GM12874 (cell line): ENCODE results near the gene PTPRG.
A peak's percentile ranks its signal among the peaks of the same experiment; 100 is the strongest.

Experiments used
- TF ChIP-seq, protein P1 (sequence below): IDR thresholded peaks from 2 replicates; pipeline ENCODE4 v1.5.1; 2011; ENCODE audit warnings: low read depth, mild to moderate bottlenecking, control low read depth, low read length, moderate library complexity; ENCODE audit not compliant: insufficient read depth

The PTPRG gene

DNA sequence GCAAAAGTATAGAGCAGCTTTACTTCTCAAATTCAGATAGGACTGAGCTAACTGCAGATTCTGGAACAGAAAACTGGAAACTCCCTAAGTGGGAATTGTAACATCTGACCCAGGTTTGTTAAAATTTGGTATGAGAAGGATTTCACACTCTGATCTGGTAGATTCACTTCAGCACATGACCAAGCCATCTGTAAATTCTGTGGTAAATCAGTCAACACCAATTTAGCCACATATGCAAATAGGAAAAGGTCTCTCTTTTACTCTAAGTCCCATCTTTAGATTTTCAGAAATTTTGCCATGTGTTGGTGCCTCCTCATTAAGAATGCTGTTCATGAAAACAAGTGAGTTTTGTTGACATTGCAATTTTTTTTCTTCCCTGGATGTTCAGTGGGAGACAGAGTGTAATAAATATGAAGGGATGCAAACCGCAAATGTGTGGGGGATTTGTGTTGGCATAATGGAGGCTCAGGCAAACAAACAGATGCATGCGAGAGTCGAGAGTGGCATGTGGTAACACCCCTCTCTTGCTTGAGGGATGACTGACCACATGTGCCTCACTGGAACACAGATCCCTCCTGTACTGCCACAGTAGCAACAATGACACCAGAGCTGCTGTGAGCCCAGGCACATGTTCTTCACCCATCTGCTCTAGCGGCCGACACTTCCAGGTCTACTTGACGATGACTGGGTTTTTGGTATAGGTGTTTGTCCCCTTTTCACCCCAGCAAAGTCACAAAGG is 665.4 kb downstream of the PTPRG start:
- TF ChIP-seq, protein P1, sequence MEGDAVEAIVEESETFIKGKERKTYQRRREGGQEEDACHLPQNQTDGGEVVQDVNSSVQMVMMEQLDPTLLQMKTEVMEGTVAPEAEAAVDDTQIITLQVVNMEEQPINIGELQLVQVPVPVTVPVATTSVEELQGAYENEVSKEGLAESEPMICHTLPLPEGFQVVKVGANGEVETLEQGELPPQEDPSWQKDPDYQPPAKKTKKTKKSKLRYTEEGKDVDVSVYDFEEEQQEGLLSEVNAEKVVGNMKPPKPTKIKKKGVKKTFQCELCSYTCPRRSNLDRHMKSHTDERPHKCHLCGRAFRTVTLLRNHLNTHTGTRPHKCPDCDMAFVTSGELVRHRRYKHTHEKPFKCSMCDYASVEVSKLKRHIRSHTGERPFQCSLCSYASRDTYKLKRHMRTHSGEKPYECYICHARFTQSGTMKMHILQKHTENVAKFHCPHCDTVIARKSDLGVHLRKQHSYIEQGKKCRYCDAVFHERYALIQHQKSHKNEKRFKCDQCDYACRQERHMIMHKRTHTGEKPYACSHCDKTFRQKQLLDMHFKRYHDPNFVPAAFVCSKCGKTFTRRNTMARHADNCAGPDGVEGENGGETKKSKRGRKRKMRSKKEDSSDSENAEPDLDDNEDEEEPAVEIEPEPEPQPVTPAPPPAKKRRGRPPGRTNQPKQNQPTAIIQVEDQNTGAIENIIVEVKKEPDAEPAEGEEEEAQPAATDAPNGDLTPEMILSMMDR: no peak

DNA sequence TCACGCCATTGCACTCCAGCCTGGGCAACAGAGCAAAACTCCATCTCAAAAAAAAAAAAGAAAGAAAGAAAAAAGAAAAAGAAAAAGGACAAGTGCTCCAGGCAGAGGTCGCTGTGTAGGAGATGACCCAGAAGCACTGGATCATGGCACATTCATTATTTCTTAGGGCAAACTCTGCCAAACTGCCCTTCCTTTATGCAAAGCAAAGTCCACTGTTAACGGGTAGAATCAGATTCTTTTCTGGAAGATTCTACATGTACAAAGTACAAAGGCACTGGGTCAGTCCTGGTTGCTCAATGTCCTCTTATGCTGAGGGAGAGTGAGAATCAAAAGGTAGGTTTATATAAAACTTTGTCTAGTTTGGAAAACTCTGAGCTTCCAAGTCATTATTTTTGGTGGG is 667.1 kb downstream of the PTPRG start:
- TF ChIP-seq, protein P1: no peak

DNA sequence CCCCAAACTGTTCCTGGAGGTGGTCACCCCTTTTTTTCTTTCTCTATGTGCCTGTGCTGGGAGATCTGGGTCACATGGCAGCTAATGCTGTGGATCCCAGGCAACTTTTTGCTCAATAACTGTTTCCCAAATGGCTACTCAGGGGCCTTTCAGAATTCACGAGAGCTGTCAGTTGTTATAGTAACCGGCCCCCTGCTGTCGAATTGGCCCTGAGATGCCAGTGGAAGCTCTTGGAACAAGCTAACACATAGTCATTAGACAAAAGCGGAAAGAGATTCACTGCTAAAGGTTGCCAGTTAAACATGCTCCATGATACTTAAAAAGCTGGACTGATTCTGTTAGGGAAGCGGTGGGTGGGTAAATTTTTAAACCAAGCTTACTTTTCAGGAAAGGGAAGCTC is 667.8 kb downstream of the PTPRG start:
- TF ChIP-seq, protein P1: no peak

DNA sequence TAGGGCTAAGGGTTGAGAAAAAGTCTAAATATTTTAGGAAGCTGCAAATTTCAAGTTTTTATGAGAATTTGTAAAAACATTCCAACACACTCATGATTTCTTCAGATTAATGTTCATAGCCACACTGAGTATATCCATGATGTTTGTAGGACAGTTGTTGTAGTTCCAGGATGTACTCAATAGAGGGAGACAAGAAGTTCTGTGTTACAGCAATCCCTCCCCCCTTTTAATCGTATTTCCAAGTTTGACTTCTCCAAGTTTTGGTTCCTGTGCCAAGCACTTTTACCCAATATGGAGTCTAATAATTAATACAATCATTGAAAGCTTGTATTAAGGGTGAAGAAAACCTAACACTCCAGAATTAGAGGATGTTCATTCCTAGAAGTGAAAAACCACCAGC is 668.5 kb downstream of the PTPRG start:
- TF ChIP-seq, protein P1: peak; percentile 23; the same call in 1 of the 2 replicates

DNA sequence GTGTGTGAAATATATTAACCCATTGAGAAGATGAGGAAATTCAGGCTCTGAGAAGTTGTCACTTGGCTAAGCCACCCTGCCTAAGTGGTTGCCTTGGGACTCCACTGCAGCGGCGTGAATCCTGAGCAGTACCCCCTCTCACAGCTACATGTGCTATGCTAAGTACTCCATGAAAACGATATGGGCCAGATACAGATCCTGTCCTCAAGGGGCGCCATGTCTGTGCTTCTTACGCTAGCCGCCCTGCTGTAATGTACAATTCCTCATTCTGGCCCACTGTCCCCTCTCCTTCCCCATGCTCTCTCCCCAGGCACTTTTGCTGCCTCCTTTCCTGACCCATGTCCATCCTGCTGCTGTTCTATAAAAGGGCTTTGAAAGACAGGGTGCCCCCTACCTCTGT is 671.7 kb downstream of the PTPRG start:
- TF ChIP-seq, protein P1: no peak

- TF ChIP-seq, protein P1: no peak
Observed at GRCh38 chr3:62236016-62236415, 674.6 kb downstream of the PTPRG start.

DNA sequence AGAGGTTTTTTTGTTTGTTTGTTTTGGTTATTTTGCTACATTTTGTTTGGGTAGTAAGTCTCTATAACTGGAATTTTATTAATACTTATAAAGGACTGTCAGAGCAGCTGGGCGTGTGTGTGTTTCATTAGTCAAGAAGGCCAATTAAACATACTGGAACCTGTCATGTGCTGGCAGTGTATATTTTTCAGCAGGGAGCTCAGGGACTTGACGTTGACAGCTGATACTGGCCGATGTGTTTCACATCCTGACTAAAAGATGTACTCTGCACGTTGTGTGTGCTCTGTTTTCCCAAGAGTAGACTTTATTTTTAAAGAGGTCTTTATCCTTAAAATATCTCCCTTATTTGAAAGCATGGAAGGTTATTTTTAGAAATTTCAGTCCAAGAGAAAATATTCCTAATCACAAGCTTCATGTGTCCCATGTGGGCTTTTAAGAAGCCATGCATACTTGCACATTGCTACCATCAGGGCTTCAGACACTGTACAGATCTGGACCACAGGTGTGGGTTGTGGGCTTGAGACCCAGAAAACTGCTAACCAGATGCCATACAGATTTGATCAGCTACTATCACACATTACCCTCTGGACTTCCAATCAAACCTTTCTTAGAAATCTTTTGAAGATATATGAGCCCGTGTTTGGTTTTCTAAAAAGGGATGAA is 676.0 kb downstream of the PTPRG start:
- TF ChIP-seq, protein P1: no peak
